Measurements from ENCODE around the gene RITA1.
A peak's percentile ranks its signal among the peaks of the same experiment; 100 is the strongest.

Gene RITA1

DNA sequence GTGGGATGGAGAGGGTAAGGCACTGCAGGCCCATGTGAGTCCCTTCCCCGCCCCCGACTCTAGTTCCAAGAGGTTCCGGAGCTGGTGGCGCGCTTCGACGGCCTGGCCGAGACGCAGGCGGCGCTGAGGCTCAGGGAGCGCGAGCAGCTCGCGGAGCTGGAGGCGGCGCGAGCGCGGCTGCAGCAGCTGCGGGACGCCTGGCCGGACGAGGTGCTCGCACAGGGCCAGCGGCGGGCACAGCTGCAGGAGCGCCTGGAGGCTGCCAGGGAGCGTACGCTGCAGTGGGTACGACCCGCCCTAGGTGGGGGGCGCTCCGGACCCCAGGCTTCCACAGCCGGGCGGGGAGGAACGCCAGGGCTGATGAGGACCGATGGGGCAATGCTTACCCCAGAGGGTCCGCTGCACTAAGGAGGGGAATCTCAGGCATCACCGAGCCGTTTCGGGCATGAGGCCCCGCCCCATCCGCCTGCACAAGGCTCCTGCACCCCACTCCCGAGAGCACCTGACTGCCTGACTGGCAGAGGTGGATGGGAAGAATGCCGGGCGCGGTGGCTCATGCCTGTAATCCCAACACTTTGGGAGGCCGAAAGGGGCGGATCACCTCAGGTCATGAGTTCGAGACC, 31.1 kb upstream of the RITA1 start:
- peak; percentile 28 for DNase-seq

DNA sequence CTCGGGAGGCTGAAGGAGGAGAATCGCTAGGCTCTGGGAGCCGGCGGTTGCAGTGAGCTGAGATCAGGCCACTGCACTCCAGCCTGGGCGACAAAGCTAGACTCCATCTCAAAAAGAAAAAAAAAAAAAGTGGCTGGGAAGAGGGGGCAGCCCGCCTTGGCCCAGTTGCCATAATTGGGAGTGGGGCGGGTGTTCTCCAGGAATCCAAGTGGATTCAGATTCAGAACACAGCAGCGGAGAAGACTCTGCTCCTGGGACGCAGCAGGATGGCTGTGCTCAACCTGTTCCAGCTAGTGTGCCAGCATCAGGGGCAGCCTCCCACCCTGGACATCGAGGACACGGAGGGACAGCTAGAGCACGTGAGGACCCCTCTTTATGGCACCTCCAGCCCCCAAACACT, 30.5 kb upstream of the RITA1 start:
- no peak for DNase-seq

DNA sequence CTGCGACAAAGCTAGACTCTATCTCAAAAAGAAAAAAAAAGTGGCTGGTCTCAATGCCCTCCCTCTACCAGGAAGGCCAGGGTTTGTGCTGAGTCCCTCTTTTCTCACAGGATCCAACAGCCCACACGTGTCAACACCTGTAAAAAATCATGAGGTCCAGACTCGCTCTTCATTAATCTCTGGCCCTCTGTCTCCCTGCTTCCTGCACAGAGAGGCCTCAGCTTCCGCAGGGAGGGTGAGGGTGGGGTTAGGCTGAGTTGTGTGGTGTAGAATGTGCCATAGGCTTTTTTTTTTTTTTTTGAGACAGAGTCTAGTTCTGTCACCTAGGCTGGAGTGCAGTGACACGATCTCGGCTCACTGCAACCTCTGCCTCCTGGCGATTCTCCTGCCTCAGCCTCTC, 29.9 kb upstream of the RITA1 start:
- no peak for DNase-seq

DNA sequence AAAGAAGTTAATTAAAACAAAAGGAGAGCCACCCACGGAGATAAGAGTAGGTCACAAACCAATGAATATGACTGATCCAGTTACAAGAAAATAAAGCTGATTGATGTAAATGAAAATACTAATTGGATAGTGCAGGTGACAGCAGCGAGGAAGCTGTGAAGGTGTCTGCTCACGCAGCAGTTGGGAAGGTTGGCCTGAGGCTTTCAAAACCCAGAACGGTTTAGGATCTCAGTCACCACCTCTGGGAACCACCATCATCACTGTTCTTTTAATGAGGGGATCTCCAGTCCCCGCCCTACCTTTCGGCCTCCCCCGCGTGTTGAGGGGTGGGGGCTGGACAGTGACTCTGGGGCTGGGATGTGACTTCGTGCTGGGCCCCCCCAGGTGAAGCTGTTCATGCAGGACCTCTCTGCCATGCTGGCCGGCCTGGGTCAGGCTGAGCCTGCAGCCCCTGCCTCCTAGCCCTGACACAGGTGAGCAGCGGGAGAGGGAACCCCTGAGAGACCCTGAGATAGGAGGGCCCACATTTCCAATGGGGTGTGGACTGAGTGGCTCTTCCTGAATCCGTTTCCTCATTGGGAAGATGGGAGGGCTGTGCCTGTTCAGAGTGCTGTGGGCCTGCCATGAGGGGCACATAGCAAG, 28.2 kb upstream of the RITA1 start:
- no peak for DNase-seq

DNA sequence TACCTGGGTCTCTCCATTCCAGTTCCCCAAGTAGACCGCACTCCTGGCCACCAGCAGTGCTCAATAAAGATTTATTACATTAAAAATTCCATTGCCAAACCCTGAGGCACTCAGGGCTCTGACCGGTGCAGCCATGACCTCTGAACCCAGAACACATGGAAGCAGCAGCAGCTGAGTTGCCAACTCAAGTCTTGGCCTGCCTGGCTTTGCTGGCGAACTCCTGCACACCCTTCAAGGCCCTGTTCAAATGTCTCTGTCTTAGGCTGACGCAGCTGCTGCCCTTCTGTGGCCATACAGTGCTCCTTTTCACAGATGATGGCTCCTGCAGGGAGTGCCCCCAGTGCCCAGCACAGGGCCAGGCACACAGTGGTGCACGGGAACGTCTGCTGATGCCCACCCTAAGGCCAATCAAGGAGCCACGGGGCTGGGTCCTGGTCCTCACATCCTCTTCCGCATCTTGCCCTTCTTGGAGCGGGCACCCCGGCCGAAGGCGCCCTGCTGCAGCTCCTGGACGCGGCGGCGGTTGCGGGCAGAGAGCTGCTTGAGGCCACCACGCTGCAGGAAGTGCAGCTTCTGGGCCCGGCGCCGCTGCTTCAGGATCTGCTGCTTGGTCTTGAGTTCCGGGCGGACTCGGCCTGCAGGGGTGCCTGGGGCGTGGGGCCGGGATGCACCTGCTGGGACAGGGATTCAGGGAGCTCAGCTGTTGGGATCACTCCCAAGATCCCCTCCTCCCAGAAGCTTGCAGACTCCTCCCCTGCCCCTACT, 26.9 kb upstream of the RITA1 start:
- DNase-seq, result no peak

DNA sequence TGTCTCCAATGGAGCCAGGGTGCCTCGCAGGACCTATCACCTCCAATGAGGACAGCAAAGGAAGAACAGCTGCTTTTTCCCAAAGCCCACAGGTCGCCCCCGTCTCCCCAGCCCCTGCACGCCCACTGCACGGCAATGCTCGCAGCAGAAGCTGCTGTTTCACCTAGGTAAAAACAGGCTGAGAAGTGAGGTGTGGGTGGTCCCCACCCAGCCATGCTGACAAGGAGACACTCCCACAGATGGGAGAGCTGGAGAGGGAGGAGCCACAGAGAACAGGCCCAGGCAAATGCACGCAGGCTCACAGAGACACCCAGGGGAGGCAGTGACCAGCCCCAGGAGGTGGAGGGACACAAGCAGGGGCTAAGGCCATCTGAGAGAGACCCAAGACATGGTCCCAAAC, 25.6 kb upstream of the RITA1 start:
- no peak for DNase-seq

DNA sequence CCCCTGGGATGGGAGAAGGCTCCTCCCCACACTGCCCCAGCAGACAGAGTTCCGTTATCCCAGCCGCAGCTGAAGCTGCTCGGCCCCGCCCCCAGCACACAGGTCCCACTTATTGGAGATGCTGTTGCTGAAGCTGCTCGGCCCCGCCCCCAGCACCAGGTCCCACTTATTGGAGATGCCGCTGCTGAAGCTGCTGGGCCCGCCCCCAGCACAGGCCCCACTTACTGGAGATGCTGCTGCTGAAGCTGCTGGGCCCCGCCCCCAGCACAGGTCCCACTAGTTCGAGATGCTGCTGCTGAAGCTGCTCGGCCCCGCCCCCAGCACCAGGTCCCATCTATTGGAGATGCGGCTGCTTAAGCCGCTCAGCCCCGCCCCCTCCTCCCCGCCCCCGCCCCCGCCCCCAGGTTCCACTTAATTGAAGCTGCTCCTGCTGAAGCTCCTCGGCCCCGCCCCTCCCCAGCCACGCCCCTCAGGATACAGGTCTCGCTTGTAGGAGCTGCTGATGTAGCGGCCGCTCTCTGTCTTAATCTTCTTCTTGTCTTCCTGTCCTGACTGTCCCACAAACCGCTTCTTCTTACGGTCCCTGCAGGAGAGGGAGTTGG, 24.0 kb upstream of the RITA1 start:
- peak; percentile 85 for DNase-seq

DNA sequence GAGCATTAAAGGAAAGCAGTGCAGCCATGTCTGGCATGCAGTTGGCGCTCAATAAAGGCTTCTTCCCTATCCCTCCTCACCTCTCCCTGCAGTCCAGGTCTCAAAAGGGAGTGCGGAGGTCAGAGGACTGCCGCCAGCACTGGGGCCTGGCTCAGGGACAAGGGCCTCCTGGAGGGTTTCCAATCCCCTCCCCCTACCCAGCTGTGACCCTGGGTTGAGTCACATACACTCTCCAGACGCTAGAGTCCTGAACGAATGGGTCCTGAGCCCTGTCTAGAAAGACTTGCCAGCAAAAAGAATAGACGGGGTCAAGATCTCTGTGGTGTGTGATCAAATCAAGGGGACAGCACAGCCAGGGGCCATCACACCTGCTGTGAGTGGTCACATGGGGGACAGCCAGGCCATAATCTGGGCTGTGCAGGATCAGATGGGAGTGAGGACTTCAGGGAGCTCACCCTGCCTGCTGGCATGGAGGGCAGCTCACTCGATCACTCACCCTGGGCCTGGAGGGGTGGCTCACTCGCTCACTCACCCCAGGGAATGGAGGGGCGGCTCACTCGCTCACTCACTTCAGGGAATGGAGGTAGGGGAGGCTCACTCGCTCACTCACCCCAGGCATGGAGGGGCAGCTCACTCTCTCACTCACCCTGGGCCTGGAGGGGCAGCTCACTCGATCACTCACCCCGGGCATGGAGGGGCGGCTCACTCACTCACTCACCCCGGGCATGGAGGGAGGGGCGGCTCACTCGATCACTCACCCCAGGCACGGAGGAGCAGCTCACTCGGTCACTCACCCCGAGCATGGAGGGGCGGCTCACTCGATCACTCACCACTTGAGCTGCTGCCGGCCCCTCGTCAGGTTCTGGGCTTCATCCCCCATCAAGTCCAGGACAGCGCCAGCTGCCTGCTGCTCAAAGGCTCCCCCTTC, 23.2 kb upstream of the RITA1 start:
- DNase-seq, result no peak

DNA sequence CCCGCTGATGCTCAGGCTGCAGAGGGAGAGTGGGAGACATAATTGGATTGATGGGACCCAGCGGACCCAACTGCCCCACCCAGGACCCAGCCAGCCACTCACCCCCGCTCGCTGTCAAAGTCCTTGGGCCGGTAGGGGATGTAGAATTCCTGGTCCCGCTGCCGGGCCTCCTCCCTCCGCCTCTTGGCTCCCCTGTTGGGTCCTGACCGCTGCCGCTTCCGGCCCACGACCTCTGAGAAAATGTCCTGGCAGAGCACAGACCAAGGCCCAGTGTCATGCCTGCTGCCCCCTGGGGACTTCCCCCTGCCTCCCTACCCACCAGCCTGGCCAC, 22.5 kb upstream of the RITA1 start:
- DNase-seq, result no peak

DNA sequence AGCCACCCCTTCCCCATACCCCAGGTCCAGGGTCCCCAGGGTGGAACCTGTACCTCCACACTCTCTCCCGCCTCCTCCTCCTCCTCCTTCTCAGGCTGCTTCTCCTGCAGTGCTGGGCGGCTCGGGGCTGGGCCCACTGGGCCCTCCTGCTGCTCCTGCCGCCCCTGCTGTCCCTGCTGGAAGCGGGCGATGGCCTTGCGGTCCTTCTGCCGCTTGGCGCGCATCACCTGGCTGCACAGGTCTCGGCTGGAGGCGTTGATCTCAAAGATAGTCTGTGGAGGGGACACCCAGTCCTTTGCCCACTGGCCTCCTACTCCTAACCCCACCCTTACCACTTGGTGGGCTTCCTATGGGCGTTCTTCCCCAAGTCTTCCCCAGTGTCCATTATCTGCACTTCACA, 21.5 kb upstream of the RITA1 start:
- DNase-seq, result no peak

DNA sequence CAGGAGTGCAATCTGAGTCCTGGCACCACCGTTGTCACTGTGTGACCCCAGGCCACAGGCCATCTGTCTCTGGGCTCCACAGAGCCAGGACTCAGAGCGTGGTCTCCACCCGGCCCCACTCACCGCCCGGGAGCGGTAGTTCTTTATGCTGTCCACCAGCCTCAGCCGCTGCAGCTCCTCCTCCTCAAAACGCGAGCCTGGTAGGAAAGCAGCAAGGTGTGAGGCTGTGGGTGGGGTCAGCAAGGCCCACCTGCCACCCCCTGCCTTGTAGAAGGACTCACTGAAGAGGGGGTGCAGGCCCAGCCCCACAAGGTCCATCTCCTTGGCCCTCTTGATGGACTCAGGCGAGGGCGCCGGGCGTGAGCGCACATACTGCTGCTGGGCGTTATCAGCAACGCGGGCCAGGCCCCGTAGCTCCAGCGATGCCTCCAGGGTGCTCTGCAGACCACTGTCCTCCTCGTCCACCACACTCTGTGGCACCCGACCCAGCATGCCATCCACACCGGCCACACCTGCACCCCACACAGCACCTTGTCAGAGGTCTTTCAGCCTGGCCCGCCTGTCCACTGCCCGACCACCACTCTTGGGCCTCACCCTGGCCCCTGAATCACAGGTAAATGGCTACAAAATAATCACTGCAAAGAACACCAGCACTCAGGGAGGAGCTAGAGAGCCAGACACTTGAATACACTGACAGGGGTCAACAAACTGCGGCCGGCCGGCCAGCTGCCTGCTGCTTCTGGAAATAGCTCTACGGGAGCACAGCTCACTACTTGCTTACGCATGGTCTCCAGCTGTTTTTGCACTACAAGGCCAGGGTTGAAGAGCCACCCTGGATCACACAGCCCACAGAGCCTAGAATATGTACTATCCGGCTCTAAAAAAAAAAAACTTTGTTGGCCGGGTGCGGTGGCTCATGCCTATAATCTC, 19.7 kb upstream of the RITA1 start:
- no peak for DNase-seq

DNA sequence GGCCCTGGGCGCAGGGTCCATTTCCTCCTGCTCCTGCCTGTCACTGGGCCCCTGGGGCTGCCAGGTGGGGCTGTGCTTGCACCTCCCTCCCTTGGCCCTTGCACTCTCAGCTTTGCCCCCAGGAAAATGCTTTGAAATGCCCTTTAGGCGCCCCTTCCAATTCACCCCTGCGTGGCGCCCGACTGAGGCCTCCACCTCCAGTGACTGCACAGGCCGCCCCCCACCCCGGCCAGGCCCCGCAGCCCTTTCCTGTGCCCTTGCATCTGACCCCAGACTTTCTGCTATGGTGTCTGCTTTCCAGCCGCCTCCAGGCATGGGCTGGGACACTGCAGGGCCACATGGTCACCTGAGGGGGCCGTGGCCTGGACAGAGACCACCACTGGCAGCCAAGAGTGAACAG, 17.7 kb upstream of the RITA1 start:
- no peak for DNase-seq

DNA sequence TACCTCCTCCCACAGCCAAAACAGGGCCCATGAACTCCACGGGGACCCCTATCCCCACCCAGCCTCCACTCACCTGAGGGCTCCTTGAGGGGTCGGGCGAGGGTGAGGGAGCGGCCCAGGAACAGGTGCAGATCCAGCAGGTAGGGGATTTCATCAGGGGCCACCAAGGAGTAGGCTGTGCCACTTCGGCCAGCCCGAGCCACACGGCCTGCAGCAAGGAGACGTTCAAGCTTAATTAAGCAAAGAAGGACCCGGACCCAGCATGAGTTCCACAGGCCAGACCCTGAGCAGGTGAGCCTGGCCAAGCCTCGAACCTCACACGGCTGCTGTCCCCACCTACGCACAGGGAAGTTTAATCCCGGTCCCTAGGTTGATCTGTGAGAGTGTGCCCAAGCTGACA, 15.8 kb upstream of the RITA1 start:
- DNase-seq, result no peak

DNA sequence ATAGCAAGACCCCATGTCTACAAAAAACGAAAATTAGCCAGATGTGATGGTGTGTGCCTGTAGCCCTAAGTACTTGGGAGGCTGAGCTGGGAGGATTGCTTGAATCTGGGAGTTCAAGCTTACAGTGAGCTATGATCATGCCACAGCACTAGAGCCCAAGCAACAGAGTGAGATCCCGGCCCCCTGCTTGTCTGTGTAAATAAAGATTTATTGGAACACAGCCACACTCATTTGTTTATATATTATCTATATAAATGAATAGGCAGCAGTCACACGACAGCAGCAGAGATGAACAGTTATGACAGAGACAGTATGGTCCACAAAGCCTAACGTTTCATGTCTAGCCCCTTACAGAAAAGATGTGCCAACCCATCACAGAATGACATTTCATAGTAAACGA, 15.1 kb upstream of the RITA1 start:
- no peak for DNase-seq

DNA sequence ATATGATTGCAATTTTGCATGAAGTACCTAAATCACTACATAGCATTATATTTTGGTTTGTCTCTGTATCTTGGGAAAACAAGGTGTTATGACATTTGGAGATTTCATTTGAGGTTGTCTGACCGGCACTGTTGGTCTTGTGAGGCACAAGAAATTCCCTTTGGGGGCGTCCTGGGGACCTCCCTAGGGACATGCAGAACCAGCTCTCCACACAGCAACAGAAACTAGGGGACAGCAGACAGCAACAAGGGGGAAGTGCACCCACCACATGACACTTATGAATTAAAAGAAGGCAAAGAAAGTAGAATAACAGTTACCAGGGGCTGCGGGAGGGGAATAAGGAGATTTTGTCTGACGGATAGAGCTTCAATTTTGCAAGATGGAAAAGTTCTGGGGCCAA, 14.6 kb upstream of the RITA1 start:
- no peak for DNase-seq

DNA sequence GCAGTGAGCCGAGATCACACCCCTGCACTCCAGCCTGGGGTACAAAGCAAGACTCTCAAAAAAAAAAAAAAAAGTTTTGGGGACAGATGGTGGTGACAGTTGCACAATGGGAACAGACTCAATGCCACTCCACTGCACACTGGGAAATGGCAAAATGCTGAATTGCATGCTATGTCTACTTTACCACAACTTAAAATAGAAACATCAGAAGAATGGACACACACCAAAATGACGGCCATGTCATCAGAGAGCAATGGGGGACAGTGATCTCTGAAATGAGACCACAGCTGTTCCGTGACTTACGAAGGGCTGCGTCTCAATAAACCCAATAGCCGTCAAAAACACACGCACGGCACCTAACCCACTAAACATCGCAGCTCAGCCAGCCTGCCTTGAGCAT, 14.0 kb upstream of the RITA1 start:
- DNase-seq, result no peak

DNA sequence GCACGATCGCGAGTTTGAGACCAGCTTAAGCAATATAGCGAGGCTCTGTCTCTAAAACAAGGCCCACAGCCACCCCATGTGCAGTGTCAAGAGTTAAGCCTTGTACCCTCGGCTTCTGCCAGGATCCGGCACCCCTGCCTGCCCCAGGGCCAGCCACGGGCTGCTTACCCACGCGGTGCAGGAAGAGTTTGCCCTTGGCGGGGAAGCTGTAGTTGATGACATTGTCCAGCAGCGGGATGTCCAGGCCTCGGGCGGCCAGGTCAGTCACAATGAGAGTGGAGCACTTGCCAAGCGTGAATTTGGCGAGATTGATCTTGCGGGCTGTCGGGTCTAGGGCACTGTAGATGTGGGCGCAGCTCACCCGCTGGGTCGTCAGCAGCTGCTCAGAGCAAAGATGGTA, 13.3 kb upstream of the RITA1 start:
- DNase-seq, result no peak

DNA sequence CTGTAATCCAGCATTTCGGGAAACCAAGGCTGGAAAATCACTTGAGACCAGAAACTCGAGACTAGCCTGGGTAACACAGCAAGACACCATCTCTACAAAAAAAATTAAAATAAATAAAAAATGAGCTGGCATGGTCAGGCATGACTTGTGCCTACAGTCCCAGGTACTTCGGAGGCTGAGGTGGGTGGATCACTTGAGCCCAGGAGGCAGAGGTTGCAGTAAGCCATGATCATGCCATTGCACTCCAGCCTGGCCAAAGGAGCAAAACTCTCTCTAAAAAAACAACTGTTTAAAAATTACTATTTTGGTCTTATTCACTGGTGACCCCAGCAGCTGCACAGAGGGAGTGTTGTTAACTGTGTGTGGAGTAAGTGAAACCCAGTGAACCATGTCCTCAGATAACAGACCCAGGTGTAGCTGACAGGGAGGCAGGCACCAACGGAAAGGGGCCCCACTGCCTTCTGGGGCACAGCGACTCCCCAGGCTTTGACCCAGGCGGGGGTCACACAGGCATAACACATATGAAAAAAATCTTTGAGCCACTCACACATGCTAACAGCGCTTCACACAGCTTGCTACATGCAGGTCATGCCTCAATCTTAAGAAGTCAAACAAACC, 12.3 kb upstream of the RITA1 start:
- no peak for DNase-seq

DNA sequence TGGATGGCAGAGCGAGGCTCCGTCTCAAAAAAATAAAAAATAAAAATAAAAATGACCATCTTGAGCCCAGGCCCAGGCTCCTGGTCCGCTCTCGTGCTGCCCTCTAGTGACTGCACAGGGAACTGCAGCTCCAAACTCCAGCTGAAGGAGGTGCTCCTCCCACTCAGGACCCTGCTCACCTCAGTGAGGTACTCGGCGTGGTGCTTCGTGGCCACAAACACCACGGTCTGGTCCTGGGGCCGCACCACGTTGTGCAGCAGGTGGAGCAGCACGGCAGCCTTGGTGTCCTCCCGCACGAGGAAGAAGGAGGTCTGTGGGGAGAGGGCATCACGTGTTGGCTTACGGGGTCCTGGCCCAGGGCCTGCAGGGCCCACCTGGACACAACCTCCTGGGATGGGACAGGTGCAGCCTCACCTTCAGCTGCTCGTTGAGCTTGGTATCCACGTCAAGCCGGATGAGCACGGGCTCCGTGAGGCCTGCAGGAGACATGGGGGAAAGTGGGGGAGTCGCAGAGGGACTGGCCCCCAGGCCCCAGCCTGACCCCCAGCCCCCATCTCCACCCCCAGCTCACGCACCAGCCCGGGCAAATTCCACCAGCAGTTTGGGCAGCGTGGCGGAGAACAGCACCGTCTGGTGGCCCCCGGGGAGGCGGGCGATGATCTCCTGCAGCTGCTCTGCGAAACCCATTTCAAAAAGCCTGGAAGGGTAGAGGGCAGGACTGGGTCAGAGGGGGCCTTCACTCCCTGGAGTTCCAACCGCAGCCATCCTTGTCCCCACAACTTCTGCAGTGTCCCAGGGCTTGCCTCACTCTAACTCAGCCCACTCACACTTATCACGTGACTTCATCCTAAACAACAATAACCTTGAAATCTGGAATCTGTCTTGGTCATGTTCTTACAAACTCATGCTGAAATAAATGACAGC, 10.8 kb upstream of the RITA1 start:
- DNase-seq, result peak; percentile 7

DNA sequence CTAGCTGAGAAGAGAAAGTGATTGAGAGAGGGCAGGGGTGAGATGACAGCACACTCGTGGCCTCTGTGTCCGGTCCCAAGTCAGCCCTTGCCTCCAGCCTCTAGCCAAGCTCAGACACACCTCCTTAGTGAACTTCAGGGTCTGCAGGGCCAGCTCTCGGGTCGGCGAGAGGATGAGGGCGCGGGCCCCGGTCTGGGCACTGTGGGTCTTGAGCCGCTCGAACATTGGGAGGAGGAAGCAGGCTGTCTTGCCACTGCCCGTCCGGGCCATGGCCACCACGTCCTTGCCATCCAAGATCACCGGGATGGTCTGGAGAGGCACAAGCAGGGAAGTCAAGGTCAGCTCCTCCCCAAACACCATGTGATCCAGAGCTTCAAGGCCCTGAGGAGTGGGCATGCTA, 6.5 kb upstream of the RITA1 start:
- DNase-seq, result no peak

Measured in NCI-H526 treated with DMSO at 0.1 percent for 48 hours (cell line).